Measurements from ENCODE around the gene MYOM1.

DNA sequence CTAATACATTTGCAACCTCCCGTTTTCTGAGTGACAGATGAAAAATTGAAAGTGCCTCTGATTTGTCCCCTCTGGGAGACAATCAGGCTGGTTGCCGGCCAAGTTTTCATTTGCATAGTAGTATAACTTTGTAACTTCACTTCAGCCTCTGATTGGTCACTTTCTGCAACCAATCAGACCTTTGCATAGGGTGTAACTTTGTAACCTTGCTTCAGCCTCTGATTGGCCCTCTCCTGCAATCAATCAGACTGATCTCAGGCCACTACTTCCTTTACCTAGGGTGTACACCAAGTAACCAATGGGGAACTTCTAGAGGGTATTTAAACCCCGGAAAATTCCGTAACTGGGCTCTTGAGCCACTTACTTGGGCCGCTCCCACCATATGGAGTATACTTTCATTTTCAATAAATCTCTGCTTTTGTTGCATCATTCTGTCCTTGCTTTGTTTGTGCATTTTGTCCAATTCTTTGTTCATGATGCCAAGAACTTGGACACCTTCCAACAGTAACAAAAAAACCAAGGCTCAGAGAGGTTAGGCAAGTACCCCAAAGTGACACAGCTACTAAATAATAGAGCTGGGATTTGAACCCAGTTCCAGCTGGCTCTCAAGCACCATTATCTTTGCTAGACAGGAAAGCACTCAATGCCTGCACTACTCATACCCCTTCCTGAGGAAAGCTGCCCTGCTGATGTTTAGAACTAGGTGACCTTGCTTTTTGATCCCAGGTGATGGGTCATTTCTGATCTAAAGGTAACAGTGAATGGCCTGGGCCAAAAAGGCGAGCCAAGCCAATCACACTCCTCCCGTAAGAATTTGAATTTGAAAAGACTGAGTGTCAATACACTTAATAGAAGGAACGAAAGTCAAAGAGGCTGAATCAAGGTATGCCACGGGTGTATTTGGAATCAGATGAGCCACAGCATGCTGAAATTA is 10.9 kb upstream of the MYOM1 start:
- TF ChIP-seq, protein P1, sequence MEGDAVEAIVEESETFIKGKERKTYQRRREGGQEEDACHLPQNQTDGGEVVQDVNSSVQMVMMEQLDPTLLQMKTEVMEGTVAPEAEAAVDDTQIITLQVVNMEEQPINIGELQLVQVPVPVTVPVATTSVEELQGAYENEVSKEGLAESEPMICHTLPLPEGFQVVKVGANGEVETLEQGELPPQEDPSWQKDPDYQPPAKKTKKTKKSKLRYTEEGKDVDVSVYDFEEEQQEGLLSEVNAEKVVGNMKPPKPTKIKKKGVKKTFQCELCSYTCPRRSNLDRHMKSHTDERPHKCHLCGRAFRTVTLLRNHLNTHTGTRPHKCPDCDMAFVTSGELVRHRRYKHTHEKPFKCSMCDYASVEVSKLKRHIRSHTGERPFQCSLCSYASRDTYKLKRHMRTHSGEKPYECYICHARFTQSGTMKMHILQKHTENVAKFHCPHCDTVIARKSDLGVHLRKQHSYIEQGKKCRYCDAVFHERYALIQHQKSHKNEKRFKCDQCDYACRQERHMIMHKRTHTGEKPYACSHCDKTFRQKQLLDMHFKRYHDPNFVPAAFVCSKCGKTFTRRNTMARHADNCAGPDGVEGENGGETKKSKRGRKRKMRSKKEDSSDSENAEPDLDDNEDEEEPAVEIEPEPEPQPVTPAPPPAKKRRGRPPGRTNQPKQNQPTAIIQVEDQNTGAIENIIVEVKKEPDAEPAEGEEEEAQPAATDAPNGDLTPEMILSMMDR (IDR thresholded peaks at IDR 0.05), result no peak
- no peak for TF ChIP-seq POLR2A (IDR thresholded peaks at IDR 0.05)
